ENCODE results near the gene RASSF10.

The RASSF10 gene

GRCh38 chr11:13008625-13009475 lies at the start of gene RASSF10:
RASSF10 (plus strand) TSS chr11:13009316; CDS start chr11:13009577, 261 bp downstream.
- DNase-seq (ENCODE audit: low read depth in 3 of 3, low spot score in 1 of 3): no peak

DNA sequence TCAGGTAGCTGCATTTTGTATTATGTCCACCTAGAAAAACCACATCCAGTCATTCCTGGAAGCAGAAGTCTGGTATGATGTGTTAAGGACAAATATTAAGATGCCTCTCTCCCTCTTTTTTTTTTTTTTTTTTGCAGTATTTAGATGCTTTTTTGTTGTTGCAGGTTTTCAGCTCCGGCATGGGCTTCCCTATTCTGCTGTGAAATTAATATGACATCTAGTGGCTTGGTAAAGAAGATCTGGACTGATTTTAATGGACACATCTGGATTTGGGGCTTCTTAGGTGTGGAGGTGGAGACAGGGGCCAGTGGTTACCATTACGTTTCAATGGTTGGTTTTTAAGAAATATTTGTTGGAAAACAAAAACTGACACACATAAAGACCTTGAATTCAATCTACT lies 47.5 kb upstream of the RASSF10 start:
- DNase-seq (ENCODE audit: low read depth in 3 of 3, low spot score in 1 of 3): no peak

- DNase-seq (ENCODE audit: low read depth in 3 of 3, low spot score in 1 of 3): no peak
These were observed 46.8 kb upstream of the RASSF10 start for GRCh38 chr11:12962306-12962705.

GRCh38 chr11:12963051-12963450 lies 46.1 kb upstream of the RASSF10 start:
- no peak for DNase-seq (ENCODE audit: low read depth in 3 of 3, low spot score in 1 of 3)

GRCh38 chr11:12963792-12964536 lies 45.2 kb upstream of the RASSF10 start:
- peak; percentile 6 to 38 (median 14) for DNase-seq (ENCODE audit: low read depth in 3 of 3, low spot score in 1 of 3)

DNA sequence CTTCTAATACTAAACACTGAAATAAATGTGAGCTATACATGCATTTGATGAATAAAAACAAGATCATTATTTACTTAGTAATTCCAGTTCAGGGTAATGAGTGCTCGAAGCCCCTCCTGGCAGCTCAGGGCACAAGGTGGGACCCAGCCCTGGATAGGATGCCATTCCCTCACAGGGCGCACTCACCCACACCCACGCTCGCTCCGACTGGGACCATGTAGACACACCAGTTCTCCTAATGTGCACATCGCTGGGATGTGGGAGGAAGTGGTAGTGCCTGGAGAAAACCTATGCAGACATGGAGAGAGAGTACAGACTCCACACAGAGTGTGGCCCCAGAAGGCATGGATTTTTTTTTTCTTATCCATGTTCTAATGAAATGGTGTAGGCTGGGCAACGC lies 44.5 kb upstream of the RASSF10 start:
- no peak for DNase-seq (ENCODE audit: low read depth in 3 of 3, low spot score in 1 of 3)

GRCh38 chr11:12966002-12966401 lies 43.1 kb upstream of the RASSF10 start:
- no peak for DNase-seq (ENCODE audit: low read depth in 3 of 3, low spot score in 1 of 3)

DNA sequence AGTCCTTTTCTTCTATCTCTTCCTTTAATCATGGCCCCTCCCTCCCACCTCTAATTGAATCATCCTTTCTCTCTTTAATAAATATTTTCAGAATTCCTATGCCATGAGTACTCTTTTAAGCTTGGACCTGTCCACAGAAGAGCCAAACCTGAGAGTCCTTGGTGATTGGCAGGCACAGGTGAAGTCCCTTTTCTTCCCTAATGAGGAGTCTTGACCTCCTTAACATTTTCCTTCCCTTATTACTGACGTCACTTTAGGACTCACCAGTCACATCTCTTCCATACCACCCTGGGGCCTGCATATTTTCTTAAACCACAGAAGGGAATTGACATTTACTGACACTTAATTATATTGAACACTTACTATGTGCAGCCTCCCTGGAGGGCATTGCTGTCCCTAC lies 41.0 kb upstream of the RASSF10 start:
- no peak for DNase-seq (ENCODE audit: low read depth in 3 of 3, low spot score in 1 of 3)

- DNase-seq (ENCODE audit: low read depth in 3 of 3, low spot score in 1 of 3): no peak
These were observed 40.3 kb upstream of the RASSF10 start for GRCh38 chr11:12968826-12969225.

DNA sequence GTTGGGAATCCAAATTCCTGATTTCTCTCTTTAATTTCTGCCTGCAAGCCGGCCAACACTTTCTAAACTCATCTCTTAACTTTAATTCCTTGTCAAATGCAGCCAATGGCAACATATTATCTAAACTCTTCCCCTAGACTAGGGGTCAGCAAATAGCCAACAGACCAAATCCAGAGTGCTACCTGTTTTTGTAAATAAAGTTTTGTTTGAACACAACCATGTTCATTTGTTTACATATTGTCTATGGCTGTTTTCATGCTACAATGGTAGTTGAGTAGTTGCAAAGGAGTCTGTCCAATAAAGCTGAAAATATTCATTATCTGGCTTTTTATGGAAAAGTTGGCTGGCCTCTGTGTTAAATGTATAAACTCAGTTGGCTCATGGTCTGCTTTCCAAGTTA lies 37.2 kb upstream of the RASSF10 start:
- DNase-seq (ENCODE audit: low read depth in 3 of 3, low spot score in 1 of 3): no peak

GRCh38 chr11:12973528-12974181 lies 35.5 kb upstream of the RASSF10 start:
- no peak for DNase-seq (ENCODE audit: low read depth in 3 of 3, low spot score in 1 of 3)

- no peak for DNase-seq (ENCODE audit: low read depth in 3 of 3, low spot score in 1 of 3)
These were observed 33.9 kb upstream of the RASSF10 start for GRCh38 chr11:12975195-12975594.

- no peak for DNase-seq (ENCODE audit: low read depth in 3 of 3, low spot score in 1 of 3)
These were observed 29.0 kb upstream of the RASSF10 start for GRCh38 chr11:12979928-12980689.

- DNase-seq (ENCODE audit: low read depth in 3 of 3, low spot score in 1 of 3): no peak
These were observed 27.2 kb upstream of the RASSF10 start for GRCh38 chr11:12981676-12982522.

- DNase-seq (ENCODE audit: low read depth in 3 of 3, low spot score in 1 of 3): no peak
These were observed 25.8 kb upstream of the RASSF10 start for GRCh38 chr11:12983336-12983735.

GRCh38 chr11:12986194-12986898 lies 22.8 kb upstream of the RASSF10 start:
- DNase-seq (ENCODE audit: low read depth in 3 of 3, low spot score in 1 of 3): no peak

GRCh38 chr11:12989428-12990161 lies 19.5 kb upstream of the RASSF10 start:
- DNase-seq (ENCODE audit: low read depth in 3 of 3, low spot score in 1 of 3): no peak

GRCh38 chr11:12990162-12990480 lies 19.0 kb upstream of the RASSF10 start:
- no peak for DNase-seq (ENCODE audit: low read depth in 3 of 3, low spot score in 1 of 3)

DNA sequence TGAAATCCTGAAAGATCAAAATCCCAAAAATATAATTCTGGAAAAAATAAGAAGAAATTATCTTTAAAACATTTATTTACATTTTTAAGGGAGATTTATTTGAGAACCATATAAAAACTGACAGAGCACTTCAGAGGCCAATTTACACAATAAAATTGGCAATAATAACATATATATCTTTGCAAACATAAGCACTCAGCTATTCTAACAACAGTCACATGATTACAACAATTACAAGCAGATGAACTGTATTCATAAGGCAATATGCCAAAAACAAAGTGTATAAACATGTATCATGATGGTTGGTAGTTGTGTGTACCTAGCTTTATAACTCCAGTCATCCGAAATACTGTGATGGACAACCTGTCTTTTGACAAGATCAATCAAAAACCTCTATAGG lies 17.7 kb upstream of the RASSF10 start:
- DNase-seq (ENCODE audit: low read depth in 3 of 3, low spot score in 1 of 3): no peak
